SK-N-SH (cell line): ENCODE measurements around the gene SLAMF9. TPM values are rescaled to one million over a fixed set of nuclear protein-coding genes. Genes with fewer than 3 reads are reported as not detected.

Experiments
- CTCF ChIA-PET: fragments of 300-600, 350-600 bp; formaldehyde crosslinking; extraction: SDS; loops from one replicate; lab custom pipeline; 2021; lab: Yijun Ruan, JAX
- POLR2A ChIA-PET: fragments of 350-600 bp; sonication (Branson Sonifier 250); formaldehyde crosslinking; extraction: SDS; loops from one replicate; lab custom pipeline; 2020; ENCODE audit warnings: antibody characterized with exemption, inconsistent platforms; lab: Yijun Ruan, JAX
- DNase-seq: peaks from one replicate; pipeline ENCODE4 v3.0.0; 2012
- H2AFZ ChIP-seq: fragments of 200-600 bp; sonication (generic); 2 replicates; pipeline ENCODE4 v1.8.1; 2016; ENCODE audit warnings: antibody characterized with exemption, mild to moderate bottlenecking, low read depth
- H3F3A ChIP-seq: fragments of 200-600 bp; sonication (generic); replicated peaks from 2 replicates; pipeline ENCODE3; 2016; ENCODE audit warnings: antibody characterized with exemption, mild to moderate bottlenecking; ENCODE audit not compliant: insufficient read depth
- H3K27ac ChIP-seq, 2 experiments: fragments of 200-500 bp in 1 of 2; fragments of 200-600 bp in 1 of 2; sonication (Bioruptor generic) in 1 of 2; sonication (generic), shearing (Covaris generic) in 1 of 2; 2 replicates each; pipeline versions ENCODE4 v1.5.1 to v1.6.1; 2014 to 2016; ENCODE audit warnings: low read depth in 2 of 2, inconsistent platforms in 1 of 2, low read length in 1 of 2, mild to moderate bottlenecking in 1 of 2, mixed read lengths in 1 of 2
- H3K27me3 ChIP-seq: fragments of 200-600 bp; sonication (generic), shearing (Covaris generic); 2 replicates; pipeline ENCODE4 v1.6.1; 2016; ENCODE audit warnings: mixed run types; ENCODE audit not compliant: insufficient read depth
- H3K36me3 ChIP-seq, 2 experiments: fragments of 200-500 bp in 1 of 2; fragments of 200-600 bp in 1 of 2; sonication (Bioruptor generic) in 1 of 2; sonication (generic) in 1 of 2; replicated peaks in 1 of 2; 2 replicates each; pipeline versions ENCODE3 to v1.5.1; 2014 to 2016; ENCODE audit warnings: low read length in 1 of 2, mild to moderate bottlenecking in 1 of 2; ENCODE audit not compliant: insufficient read depth in 2 of 2, control insufficient read depth in 1 of 2
- H3K4me1 ChIP-seq, 2 experiments: fragments of 200-500 bp in 1 of 2; fragments of 200-600 bp in 1 of 2; sonication (Bioruptor generic) in 1 of 2; sonication (generic), shearing (Covaris generic) in 1 of 2; 2 replicates each; pipeline versions ENCODE4 v1.5.1 to v1.6.1; 2014 to 2016; ENCODE audit warnings: low read depth in 1 of 2, low read length in 1 of 2, mixed run types in 1 of 2; ENCODE audit not compliant: insufficient read depth in 2 of 2, control insufficient read depth in 1 of 2
- H3K4me2 ChIP-seq: fragments of 200-600 bp; sonication (generic), shearing (Covaris generic); 2 replicates; pipeline ENCODE4 v1.6.1; 2017; ENCODE audit warnings: mixed run types
- H3K4me3 ChIP-seq, 2 experiments: fragments of 200-500 bp in 1 of 2; fragments of 200-600 bp in 1 of 2; sonication (Bioruptor generic) in 1 of 2; sonication (generic), shearing (Covaris generic) in 1 of 2; 2 replicates each; pipeline versions ENCODE4 v1.5.1 to v1.8.1; 2014 to 2016; ENCODE audit warnings: low read depth in 2 of 2, inconsistent platforms in 1 of 2, low read length in 1 of 2, mild to moderate bottlenecking in 1 of 2, mixed read lengths in 1 of 2, moderate library complexity in 1 of 2
- H3K79me2 ChIP-seq: fragments of 200-600 bp; sonication (generic); 2 replicates; pipeline ENCODE4 v1.8.1; 2017; ENCODE audit warnings: mild to moderate bottlenecking; ENCODE audit not compliant: insufficient read depth
- H3K9ac ChIP-seq: fragments of 200-600 bp; sonication (generic); 2 replicates; pipeline ENCODE4 v1.6.1; 2017; ENCODE audit warnings: mixed run types
- H3K9me2 ChIP-seq: fragments of 200-600 bp; sonication (generic); 2 replicates; pipeline ENCODE4 v1.6.1; 2017; ENCODE audit warnings: mixed run types
- H3K9me3 ChIP-seq: fragments of 200-600 bp; sonication (generic); 2 replicates; pipeline ENCODE4 v1.6.1; 2017; ENCODE audit warnings: mixed run types, mild to moderate bottlenecking, moderate library complexity
- H4K20me1 ChIP-seq: fragments of 200-600 bp; sonication (generic); 2 replicates; pipeline ENCODE4 v1.6.1; 2017; ENCODE audit warnings: mild to moderate bottlenecking, mixed run types; ENCODE audit not compliant: insufficient read depth
- EP300 ChIP-seq, 2 experiments: IDR thresholded peaks; 2 replicates each; pipeline versions ENCODE4 v1.4.0 to v1.6.1; 2012; ENCODE audit warnings: borderline replicate concordance in 1 of 2, low read depth in 1 of 2, low read length in 1 of 2
- EZH2phosphoT487 ChIP-seq: fragments of 200-600 bp; sonication (generic); IDR thresholded peaks from 2 replicates; pipeline ENCODE4 v1.6.1; 2017; ENCODE audit warnings: low read depth, mixed run types, mild to moderate bottlenecking, antibody characterized with exemption, moderate library complexity, borderline replicate concordance
- FOSL2 ChIP-seq: IDR thresholded peaks from 2 replicates; pipeline ENCODE4 v1.4.0; 2012; ENCODE audit warnings: low read depth, mild to moderate bottlenecking, moderate library complexity, borderline replicate concordance
- FOXM1 ChIP-seq: IDR thresholded peaks from 2 replicates; pipeline ENCODE4 v1.4.0; 2012; ENCODE audit warnings: low read depth, mild to moderate bottlenecking
- GATA2 ChIP-seq: sonication (generic); formaldehyde crosslinking; IDR thresholded peaks from 2 replicates; pipeline ENCODE4 v1.5.0; 2020; ENCODE audit warnings: mild to moderate bottlenecking, missing genetic modification reagents
- JUND ChIP-seq: IDR thresholded peaks from 2 replicates; pipeline ENCODE4 v1.4.0; 2012
- MAX ChIP-seq: IDR thresholded peaks from 2 replicates; pipeline ENCODE4 v1.4.0; 2012; ENCODE audit warnings: low read depth
- MEF2A ChIP-seq: IDR thresholded peaks from 2 replicates; pipeline ENCODE4 v1.4.0; 2012; ENCODE audit warnings: low read depth, borderline replicate concordance
- NFIC ChIP-seq: IDR thresholded peaks from 2 replicates; pipeline ENCODE4 v1.4.0; 2012; ENCODE audit warnings: borderline replicate concordance
- NRF1 ChIP-seq: IDR thresholded peaks from 2 replicates; pipeline ENCODE4 v1.6.1; 2012; ENCODE audit warnings: low read depth, mild to moderate bottlenecking, low read length
- PBX3 ChIP-seq: IDR thresholded peaks from 2 replicates; pipeline ENCODE4; 2012
- RCOR1 ChIP-seq: fragments of 150-350 bp; IDR thresholded peaks from 2 replicates; pipeline ENCODE4 v1.6.1; 2017; ENCODE audit warnings: antibody characterized with exemption, low read length
- SIN3A ChIP-seq: IDR thresholded peaks from 2 replicates; pipeline ENCODE4 v1.6.1; 2012; ENCODE audit warnings: low read depth, mild to moderate bottlenecking, low read length, moderate library complexity, borderline replicate concordance
- TCF12 ChIP-seq: IDR thresholded peaks from 2 replicates; pipeline ENCODE4 v1.4.0; 2012
- TEAD4 ChIP-seq: IDR thresholded peaks from 2 replicates; pipeline ENCODE4 v1.4.0; 2012; ENCODE audit warnings: mild to moderate bottlenecking, borderline replicate concordance; ENCODE audit not compliant: insufficient read depth
- WGBS: methylation state at CpG from one replicate; pipeline ENCODE4 v1.1.6; 2017; ENCODE audit warnings: low lambda C conversion rate; 5-methylcytosine and 5-hydroxymethylcytosine counted together
- polyA plus RNA-seq, 3 experiments: library from polyadenylated mRNA; depleted of rRNA; stranded (reverse); fragments of >200 nt; gene quantifications; 2 replicates each; pipeline ENCODE4 v1.2.3, GENCODE V29; 2012

Gene SLAMF9
- polyA plus RNA-seq, 1 of the 3 experiments (the other 2 are of a cell fraction), result 0.12 TPM

DNA sequence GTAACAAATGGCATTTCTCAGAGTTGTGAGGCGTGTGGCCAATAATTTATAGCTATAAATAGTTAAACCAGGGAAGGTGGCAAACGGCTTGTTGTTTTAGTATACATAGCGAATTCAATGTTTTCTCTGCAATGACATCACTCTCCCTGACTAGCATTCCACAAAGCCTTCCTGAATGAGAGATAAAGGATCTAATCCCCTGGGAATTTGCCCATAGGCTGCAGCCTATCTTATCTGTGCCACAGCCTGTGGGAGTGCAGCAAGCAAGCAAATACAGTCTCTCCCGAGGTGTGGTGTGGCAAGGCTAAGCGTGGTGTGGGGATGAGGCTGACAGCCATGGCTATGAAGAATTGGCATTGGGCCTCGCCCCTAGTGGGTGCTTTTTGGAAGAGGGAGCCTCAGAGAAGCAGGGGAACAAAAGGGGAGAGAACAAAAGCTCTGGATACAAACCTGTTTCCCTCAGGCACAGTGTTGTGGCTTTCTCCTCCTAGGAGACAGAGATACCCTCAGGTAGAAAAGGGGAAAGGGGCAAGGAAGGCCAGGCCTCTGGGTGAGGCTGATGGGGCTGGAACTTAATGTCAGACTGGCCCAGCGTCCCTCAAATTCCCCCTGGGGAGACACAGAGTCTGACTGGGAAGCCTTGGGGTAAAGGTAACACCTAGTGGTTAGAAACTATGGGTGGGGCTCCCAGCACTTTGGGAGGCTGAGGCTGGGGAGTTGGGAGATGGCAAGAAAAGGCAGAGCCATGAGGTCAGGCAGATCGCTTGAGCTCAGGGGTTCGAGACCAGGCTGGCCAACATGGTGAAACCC lies 37.6 kb downstream of the SLAMF9 start:
- peaks cover 37% of the 10 kb centered on the region for H4K20me1 ChIP-seq
- H3K27me3 ChIP-seq, result no peaks in the 10 kb centered on the region
- H3K4me2 ChIP-seq, result peak overlapping the region; percentile 45
- peak overlapping the region in 1 of 2 experiments; percentile 97; a peak in 2 of 4 replicates for H3K27ac ChIP-seq
- H3F3A ChIP-seq, result peaks cover 63% of the 10 kb centered on the region
- POLR2A ChIA-PET, result no interaction called here
- TF ChIP-seq NFIC (peak; percentile 30; the same call in 1 of the 2 replicates), EZH2phosphoT487 (no peak), RCOR1 (peak; percentile 32; the same call in 1 of the 2 replicates), MEF2A (peak; percentile 68; the same call in 1 of the 2 replicates), JUND (peak; percentile 69), GATA2 (CRISPR knock-in tag) (peak; percentile 64), NRF1 (no peak), TCF12 (peak; percentile 24), FOXM1 (no peak), MAX (peak; percentile 40; the same call in 1 of the 2 replicates), EP300 (IDR thresholded peaks at IDR 0.05; ENCODE audit: borderline replicate concordance in 1 of 2, low read depth in 1 of 2, low read length in 1 of 2) (peak in 1 of 2 experiments; percentile 38; a peak in 1 of 4 replicates), FOSL2 (peak; percentile 50; the same call in 1 of the 2 replicates), TEAD4 (peak; percentile 42; the same call in 1 of the 2 replicates), PBX3 (peak; percentile 39; the same call in 1 of the 2 replicates), SIN3A (0 out of 2 replicates have a peak, but pooled peaks have one; percentile 29)
- H3K4me3 ChIP-seq, result no peak overlapping the region
- peaks cover 40% of the 10 kb centered on the region for H3K79me2 ChIP-seq
- peak overlapping the region; percentile 68 for H3K9ac ChIP-seq
- H3K36me3 ChIP-seq, result peaks cover 25 to 35% of the 10 kb centered on the region in 2 experiments
- H3K4me1 ChIP-seq, result peaks cover 14 to 64% of the 10 kb centered on the region in 2 experiments; a peak in 3 of 4 replicates
- DNase-seq, result peak; percentile 58
- no peaks in the 10 kb centered on the region for H3K9me2 ChIP-seq
- 50% methylated on average over 9 of the region's 9 CpGs for WGBS
- no peaks in the 10 kb centered on the region for H3K9me3 ChIP-seq
- no peak overlapping the region for H2AFZ ChIP-seq
- CTCF ChIA-PET, result interaction anchor here (1.2 to 3.6 kb wide), 6 partner anchors 12 to 127 kb away, joined by 3 to 24 read pairs (median 6); no protein-coding TSS in a partner anchor
